ENCODE measurements around the gene VCY1B.
"Not testable (repeated sequence)": the region's sequence is repeated elsewhere in the genome, so short reads cannot be mapped to it uniquely, and the experiment has no call there.

VCY1B gene

DNA sequence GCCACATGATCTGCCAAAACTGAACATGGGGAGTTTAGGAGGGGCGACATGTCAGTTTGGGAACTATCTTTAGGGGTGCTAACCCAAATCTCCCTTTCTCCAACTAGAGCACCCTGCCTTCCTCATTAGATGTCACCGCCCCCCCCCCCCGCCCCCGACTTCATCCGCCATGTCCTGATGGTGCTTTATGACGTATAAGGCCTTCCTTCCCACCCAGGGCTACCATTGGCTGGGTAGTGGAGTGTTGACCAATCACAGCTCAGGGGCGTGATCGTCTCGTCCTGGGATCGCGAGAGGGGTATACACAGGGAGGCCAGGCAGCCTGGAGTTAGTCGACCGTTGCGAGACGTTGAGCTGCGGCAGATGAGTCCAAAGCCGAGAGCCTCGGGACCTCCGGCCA lies at the start of gene VCY1B:
Gene VCY1B, plus strand, starts transcription at position 301 of the 400 bp plus-strand sequence. Its CDS starts 63 bp downstream, at position 364.
- not testable (repeated sequence) for DNase-seq

- not testable (repeated sequence) for DNase-seq
These were observed 44.1 kb upstream of the VCY1B start for GRCh38 chrY:14011916-14012315.

GRCh38 chrY:14030395-14030794 lies 25.6 kb upstream of the VCY1B start:
- DNase-seq, result not testable (repeated sequence)

- no peak for DNase-seq
These were observed 29.9 kb downstream of the VCY1B start for GRCh38 chrY:14085877-14086276.
